IPS-15b (cell line): Measurements from ENCODE around the gene NHEJ1.

Experiments used
- H3K27me3 ChIP-seq: one replicate; pipeline ENCODE4 v1.6.1; 2013; ENCODE audit warnings: low read length; ENCODE audit not compliant: control insufficient read depth, insufficient read depth
- H3K36me3 ChIP-seq: one replicate; pipeline ENCODE4 v1.6.1; 2013; ENCODE audit warnings: low read length; ENCODE audit not compliant: control insufficient read depth, insufficient read depth
- H3K4me1 ChIP-seq: one replicate; pipeline ENCODE4 v1.6.1; 2013; ENCODE audit warnings: mild to moderate bottlenecking, low read length; ENCODE audit not compliant: control insufficient read depth, insufficient read depth
- H3K4me3 ChIP-seq: one replicate; pipeline ENCODE4 v1.5.1; 2013; ENCODE audit warnings: low read depth, low read length
- H3K9ac ChIP-seq: one replicate; pipeline ENCODE4 v1.6.1; 2013; ENCODE audit warnings: low read depth, mild to moderate bottlenecking, low read length
- H3K9me3 ChIP-seq: one replicate; pipeline ENCODE4 v1.6.1; 2013; ENCODE audit warnings: mild to moderate bottlenecking, low read length; ENCODE audit not compliant: control insufficient read depth, insufficient read depth

The NHEJ1 gene

DNA sequence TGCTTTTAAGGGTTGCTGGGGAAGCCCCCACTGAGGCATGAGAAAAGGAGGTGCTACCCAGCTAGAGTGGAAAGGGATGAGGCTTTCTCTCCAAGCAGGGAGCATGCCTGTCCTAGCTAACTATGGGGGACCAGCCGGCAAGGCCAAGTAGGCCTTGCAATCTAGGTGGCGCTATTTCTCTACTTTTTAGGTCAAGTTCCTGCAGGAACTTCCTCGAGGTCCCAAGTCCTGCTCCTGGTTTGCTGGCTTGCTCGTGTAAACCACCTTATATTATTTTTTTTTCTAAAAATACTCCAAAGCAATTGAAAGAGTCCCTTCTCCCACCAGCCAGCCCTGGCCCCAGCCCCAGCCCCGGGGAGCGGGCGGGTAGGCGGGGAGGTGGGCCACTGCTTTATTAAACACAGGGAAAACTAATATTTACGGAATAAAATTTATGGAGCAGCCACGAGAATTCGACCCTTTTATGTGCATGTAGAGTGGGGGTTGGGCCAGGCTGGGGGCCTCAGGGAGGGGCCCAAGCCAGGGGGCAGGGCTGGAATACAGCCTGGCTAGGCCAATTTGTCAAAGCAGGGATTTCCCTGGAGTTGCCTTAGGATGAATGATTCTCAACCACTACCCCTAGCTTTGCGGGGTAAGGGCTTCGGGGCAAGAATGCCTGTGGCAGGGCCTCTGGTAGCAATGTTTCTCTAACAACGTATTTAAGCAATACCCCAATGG, 87.0 kb downstream of the NHEJ1 start:
- Histone ChIP-seq H3K36me3 (peaks cover 2% of the 10 kb centered on the region), H3K27me3 (no peaks in the 10 kb centered on the region), H3K9ac (peak overlapping the region; percentile 65), H3K4me1 (peaks cover 4% of the 10 kb centered on the region), H3K4me3 (no peak overlapping the region), H3K9me3 (no peaks in the 10 kb centered on the region)

DNA sequence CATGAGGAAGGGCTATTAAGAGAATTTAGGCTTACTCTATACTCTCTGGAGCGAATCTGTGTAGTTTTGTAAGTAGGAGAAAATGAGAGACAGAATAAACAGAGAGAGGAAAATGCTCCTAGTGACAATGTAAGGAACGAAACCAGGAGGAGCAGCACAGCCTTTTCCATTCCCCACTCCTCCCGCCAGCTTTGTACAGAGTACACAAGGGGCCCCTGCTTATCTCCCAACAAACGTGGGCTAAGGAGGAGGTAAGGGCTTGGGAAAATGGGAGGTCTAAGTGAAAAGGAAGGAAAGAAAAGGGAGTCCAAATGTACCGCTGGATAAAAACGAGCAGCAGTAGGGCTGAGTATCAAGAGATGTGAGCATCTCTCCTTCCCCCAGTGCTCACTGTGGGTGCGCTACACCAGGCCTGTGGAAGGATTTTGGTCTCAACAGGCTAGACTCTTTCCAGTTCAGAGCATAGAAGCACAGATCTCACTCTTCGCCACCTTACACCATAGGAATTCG, 87.8 kb downstream of the NHEJ1 start:
- peaks cover 2% of the 10 kb centered on the region for H3K36me3 ChIP-seq
- peaks cover 4% of the 10 kb centered on the region for H3K4me1 ChIP-seq
- no peaks in the 10 kb centered on the region for H3K27me3 ChIP-seq
- H3K9ac ChIP-seq, result peak overlapping the region; percentile 18
- H3K4me3 ChIP-seq, result no peak overlapping the region
- H3K9me3 ChIP-seq, result no peaks in the 10 kb centered on the region

DNA sequence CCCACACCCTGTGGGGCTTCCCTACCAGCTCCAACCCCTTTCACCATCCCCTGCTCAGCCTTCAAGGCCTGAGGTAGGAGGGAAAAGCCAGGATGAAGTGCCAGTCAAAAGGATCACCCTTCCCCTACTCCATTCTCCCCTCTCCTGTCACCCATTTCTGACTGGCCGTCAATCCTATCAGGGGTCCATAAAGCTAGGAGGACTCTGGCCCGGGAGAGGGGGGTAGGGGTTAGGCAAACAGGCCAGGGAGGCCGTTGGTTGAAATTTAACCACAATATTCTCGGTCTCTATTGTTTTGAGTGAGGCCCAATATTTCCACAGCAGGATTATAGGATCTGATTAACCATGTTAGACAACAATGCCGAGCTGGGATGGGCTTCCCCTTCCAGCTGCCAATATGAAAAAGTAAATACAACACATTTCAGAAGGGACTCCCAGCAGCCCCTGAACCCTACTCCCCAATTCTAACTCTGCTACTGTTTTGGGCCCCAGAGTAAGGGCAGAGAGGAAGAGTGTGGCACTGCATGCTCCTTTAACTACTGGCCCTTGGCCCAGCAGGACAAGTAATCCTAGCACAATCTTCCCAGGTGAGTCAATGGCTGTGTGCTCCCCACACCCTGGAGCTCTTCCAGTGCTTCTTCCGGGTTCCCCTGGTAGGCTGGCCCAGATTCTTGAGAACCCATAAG, 89.3 kb downstream of the NHEJ1 start:
- Histone ChIP-seq H3K27me3 (no peaks in the 10 kb centered on the region), H3K4me1 (peaks cover 4% of the 10 kb centered on the region), H3K9me3 (no peaks in the 10 kb centered on the region), H3K36me3 (no peaks in the 10 kb centered on the region), H3K9ac (no peak overlapping the region), H3K4me3 (no peak overlapping the region)

DNA sequence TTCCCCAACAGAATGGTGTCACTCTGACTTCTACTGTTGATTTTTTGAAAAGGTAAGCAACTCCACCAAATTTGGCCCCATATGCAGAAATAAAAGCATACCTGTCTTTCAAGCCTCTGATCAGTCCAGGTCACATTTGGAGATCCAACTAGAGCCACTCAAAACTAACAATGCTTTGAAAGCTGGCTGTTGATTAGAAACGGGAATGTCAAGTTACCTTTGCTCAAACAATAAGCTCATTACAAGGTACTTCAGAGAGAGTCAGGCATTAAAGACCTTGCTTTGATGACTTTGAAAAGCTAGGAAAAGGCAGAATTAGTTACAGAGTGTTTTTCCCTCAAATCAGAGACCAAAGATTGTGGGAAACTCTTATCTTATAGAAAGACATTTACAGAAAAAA, 95.1 kb downstream of the NHEJ1 start:
- peaks cover 5% of the 10 kb centered on the region for H3K4me1 ChIP-seq
- no peak overlapping the region for H3K4me3 ChIP-seq
- H3K36me3 ChIP-seq, result no peaks in the 10 kb centered on the region
- no peak overlapping the region for H3K9ac ChIP-seq
- peaks cover 47% of the 10 kb centered on the region for H3K27me3 ChIP-seq
- H3K9me3 ChIP-seq, result no peaks in the 10 kb centered on the region

DNA sequence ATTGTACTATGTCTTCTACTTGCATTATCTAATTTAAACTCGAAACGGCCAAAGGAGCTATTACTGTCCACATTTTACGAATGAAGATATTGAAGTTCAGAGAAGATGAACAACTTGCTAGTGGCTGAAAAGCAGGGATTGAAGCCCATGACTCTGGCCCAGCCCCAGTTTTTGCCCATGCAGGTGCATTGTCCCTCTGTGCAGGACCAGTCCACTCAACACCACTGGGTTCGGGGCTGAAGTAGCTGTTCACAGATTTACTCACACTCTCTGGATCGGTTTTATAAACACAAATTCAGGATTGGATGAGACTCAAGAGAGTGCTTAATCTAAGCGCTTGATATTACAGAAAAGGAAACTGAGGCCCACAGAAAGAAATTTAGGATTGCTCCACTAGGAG, 98.5 kb downstream of the NHEJ1 start:
- H3K27me3 ChIP-seq, result peaks cover 78% of the 10 kb centered on the region
- peaks cover 5% of the 10 kb centered on the region for H3K4me1 ChIP-seq
- no peak overlapping the region for H3K9ac ChIP-seq
- H3K4me3 ChIP-seq, result no peak overlapping the region
- H3K36me3 ChIP-seq, result no peaks in the 10 kb centered on the region
- H3K9me3 ChIP-seq, result no peaks in the 10 kb centered on the region

DNA sequence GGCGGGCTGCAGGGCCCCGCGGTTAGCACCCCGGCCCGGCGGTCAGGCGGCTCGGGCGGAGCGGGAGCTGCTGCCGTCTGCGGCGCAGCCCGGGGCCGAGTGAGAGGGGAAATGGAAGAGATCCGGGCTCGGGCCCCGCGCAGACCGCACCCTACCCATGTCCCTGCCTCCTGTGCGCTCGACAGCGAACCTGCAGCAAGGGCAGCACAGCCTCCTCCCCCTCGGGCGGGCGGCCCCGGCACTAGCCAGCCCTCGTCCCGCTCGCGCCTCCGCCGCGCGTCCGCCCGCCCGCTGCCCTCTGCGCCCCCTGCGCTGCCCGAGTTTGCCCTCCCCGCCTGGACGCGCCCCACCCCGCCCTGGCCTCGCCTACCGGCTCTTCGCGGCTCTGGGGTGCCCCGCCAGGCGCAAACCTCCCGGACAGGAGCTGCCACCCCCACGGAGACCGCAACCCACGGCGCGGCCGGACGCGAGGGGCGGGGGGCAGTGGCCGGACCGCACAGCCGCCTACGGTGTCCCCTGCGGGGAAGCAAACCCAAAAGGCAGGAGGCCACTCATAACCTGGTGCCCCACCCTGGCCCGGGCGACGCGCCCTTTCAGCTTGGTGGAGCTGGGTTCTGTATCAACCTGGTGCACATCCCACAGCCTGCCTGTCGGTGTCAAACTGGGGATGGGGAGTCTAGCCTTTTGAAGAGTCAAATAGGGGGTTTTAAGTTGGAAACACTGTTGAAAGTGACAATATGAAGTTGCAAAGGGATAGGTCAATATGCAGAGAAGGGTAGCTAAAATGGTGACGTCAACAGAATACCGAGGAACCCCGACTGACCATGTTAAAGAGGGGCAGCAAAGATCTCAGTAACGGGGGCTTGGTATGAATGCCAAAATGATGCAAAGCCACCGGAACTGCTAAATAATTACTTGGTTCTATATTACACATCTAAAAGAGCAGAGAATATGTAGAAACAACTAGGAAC, 99.5 kb downstream of the NHEJ1 start, which contains the start of gene IHH:
Gene IHH (minus strand): TSS at position 101 of the 971 bp plus-strand sequence. CDS start 454 bp downstream, outside the sequence.
- H3K9ac ChIP-seq, result no peak within 1 kb of the TSS
- no peaks in the 10 kb centered on the region for H3K9me3 ChIP-seq
- peak within 1 kb of the TSS; percentile 41 for H3K4me3 ChIP-seq
- H3K27me3 ChIP-seq, result peaks cover 87% of the 10 kb centered on the region
- H3K36me3 ChIP-seq, result no peaks in the 10 kb centered on the region
- H3K4me1 ChIP-seq, result peaks cover 5% of the 10 kb centered on the region

DNA sequence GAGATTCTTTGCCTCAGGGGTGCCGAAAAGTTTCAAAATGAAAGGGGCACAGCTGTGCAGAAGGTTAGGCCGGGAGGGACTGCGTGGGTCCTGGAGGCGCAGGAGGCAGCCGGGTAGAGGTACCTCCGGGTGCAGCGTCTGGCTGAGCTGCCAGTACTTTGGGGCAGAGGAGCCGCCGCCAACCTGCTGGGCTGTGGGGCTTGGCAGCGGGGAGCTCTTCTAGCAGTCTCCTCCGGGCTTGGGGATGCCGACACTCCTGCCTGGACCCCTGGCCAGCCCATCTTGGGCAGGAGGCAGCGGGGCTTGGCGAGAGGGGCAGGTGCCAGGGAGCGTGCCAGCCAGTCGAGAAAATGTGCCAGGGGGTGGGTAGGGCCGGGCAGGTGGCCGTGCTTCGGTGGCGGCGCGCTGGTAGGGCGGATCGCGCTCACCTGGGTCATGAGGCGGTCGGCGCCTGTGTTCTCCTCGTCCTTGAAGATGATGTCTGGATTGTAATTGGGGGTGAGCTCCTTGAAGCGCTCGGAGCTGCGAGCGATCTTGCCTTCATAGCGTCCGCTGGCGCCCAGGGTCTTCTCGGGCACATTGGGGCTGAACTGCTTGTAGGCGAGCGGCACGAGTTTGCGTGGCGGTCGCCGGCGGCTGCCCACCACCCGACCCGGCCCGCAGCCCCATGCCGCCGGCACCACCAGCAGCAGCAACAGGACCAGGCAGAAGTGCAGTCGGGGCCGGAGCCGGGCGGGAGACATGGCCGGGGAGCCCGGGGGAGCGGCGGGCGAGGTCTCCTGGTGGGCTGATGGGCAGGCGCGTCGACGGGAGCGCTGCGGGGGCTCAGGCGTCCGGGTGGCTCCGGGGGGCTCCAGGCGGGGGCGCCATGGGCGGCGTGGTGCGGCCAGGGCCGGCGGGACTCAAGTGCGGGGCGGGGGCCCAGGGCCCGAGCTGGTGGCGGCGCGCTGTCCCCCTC, 100.6 kb downstream of the NHEJ1 start:
- peak overlapping the region; percentile 23 for H3K4me3 ChIP-seq

DNA sequence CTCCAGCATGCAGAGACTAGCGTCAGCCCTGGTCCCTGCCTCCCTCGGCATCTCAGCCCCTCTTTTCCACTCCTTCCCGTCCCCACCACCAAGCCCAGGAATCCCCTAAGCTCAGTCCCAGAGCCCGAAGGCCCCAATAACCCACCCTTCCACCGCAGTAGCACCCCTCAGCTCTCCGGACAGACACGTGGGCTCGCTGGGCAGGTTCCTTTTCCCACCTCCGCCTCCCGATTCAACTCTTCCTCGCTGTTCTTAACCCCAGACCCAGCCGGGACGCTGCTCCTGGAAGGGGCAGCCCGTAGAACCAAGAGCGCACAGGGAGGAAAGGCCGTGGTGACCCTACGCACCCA, 101.3 kb downstream of the NHEJ1 start:
- H3K36me3 ChIP-seq, result no peaks in the 10 kb centered on the region
- H3K4me3 ChIP-seq, result peak overlapping the region; percentile 23
- H3K9ac ChIP-seq, result no peak overlapping the region
- peaks cover 91% of the 10 kb centered on the region for H3K27me3 ChIP-seq
- no peaks in the 10 kb centered on the region for H3K9me3 ChIP-seq
- peaks cover 5% of the 10 kb centered on the region for H3K4me1 ChIP-seq

More for the DNA sequence above, 100.6 kb downstream of the NHEJ1 start:
- Histone ChIP-seq H3K9me3 (no peaks in the 10 kb centered on the region), H3K36me3 (no peaks in the 10 kb centered on the region), H3K9ac (no peak overlapping the region), H3K27me3 (peaks cover 93% of the 10 kb centered on the region), H3K4me1 (peaks cover 5% of the 10 kb centered on the region)

DNA sequence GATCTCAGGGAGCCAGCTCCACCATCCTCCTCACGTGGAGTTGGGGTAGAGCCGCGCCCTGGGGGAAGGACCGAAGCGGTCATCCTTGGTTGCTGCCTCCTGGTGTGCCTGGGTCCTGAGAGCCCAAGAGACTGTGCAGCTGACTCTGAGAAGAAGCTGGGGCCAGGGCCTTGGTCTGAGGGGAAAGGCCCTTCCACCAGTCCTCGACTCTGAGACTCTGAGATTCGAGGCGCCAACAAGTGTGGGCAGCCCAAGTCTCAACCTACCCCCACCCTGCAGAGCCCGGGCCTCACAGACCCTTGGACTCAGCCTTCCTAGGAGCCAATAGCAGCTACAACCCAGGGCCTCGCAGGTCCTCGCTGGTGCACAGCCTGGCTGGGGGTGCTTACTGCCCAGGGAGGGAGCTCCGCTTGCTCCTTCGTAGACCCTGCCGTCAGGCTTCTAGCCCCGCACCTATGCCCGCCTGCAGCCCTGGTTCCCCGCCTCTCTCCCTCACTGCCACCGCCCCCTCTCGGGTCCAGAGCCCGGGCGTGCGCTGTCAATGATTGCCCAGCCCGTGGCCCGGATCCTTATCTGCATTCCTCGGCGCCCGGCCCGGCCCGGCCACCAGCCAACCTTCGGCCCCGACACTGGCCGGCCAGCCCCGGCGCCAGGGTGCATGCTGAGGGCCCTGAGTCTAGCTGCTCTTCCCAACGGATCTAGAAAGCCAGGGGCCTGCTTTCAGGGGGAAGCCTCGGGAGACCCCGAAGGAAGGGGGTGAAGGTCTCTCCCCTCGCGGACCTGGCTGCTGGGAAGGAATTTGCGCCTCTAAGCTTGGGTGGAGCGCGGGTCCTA, 101.9 kb downstream of the NHEJ1 start:
- H3K9ac ChIP-seq, result no peak overlapping the region
- H3K4me1 ChIP-seq, result peaks cover 5% of the 10 kb centered on the region
- peak overlapping the region; percentile 23 for H3K4me3 ChIP-seq
- H3K9me3 ChIP-seq, result no peaks in the 10 kb centered on the region
- H3K36me3 ChIP-seq, result no peaks in the 10 kb centered on the region
- H3K27me3 ChIP-seq, result peaks cover 90% of the 10 kb centered on the region
